Hepatocyte (in vitro differentiated cells): ENCODE data around the gene NFAT5.

Experiments used
- EZH2 ChIP-seq: fragments of 200-600 bp; sonication (generic); IDR thresholded peaks from 2 replicates; pipeline ENCODE4 v1.6.1; 2016; ENCODE audit warnings: antibody characterized with exemption, mild to moderate bottlenecking, borderline replicate concordance
- EZH2phosphoT487 ChIP-seq: fragments of 200-600 bp; sonication (generic); IDR thresholded peaks from one replicate; pipeline ENCODE4 v1.6.1; 2018; ENCODE audit warnings: antibody characterized with exemption, mild to moderate bottlenecking, low read depth, moderate library complexity; ENCODE audit not compliant: unreplicated experiment, severe bottlenecking
- TF ChIP-seq, protein P1 (sequence below): fragments of 200-600 bp; sonication (generic); IDR thresholded peaks from 2 replicates; pipeline ENCODE4 v1.5.1; 2016; ENCODE audit warnings: antibody characterized with exemption, mild to moderate bottlenecking; ENCODE audit not compliant: poor library complexity

DNA sequence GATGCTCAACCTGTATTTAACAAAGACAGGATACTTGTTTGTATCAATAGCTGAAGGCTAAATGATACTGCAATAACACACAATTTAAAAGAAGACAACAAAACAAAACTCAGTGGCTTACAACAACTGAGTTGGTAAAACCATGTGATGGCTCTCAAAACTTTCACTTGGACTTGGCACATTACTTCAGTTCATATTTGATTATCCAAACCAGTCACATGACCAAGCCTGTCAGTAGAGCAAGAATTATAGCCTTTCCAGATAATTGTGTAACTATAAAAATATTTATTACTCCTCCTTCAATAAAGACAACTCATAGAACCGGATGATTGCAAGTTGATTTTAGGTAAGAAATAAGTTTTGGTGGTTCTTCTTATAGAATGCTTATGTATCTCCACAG lies 103.8 kb downstream of the NFAT5 start:
- TF ChIP-seq, protein P1, sequence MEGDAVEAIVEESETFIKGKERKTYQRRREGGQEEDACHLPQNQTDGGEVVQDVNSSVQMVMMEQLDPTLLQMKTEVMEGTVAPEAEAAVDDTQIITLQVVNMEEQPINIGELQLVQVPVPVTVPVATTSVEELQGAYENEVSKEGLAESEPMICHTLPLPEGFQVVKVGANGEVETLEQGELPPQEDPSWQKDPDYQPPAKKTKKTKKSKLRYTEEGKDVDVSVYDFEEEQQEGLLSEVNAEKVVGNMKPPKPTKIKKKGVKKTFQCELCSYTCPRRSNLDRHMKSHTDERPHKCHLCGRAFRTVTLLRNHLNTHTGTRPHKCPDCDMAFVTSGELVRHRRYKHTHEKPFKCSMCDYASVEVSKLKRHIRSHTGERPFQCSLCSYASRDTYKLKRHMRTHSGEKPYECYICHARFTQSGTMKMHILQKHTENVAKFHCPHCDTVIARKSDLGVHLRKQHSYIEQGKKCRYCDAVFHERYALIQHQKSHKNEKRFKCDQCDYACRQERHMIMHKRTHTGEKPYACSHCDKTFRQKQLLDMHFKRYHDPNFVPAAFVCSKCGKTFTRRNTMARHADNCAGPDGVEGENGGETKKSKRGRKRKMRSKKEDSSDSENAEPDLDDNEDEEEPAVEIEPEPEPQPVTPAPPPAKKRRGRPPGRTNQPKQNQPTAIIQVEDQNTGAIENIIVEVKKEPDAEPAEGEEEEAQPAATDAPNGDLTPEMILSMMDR: no peak
- no peak for TF ChIP-seq EZH2
- TF ChIP-seq EZH2phosphoT487: no peak
